NCI-H524 treated with DMSO at 0.1 percent for 48 hours (cell line): ENCODE results near the gene SRSF10.
A peak's percentile ranks its signal among the peaks of the same experiment; 100 is the strongest.
"Not testable (repeated sequence)": the region's sequence is repeated elsewhere in the genome, so short reads cannot be mapped to it uniquely, and the experiment has no call there.

Experiments used
- DNase-seq: peaks from one replicate; lab custom pipeline; 2025; lab: John Stamatoyannopoulos, UW

Gene SRSF10

DNA sequence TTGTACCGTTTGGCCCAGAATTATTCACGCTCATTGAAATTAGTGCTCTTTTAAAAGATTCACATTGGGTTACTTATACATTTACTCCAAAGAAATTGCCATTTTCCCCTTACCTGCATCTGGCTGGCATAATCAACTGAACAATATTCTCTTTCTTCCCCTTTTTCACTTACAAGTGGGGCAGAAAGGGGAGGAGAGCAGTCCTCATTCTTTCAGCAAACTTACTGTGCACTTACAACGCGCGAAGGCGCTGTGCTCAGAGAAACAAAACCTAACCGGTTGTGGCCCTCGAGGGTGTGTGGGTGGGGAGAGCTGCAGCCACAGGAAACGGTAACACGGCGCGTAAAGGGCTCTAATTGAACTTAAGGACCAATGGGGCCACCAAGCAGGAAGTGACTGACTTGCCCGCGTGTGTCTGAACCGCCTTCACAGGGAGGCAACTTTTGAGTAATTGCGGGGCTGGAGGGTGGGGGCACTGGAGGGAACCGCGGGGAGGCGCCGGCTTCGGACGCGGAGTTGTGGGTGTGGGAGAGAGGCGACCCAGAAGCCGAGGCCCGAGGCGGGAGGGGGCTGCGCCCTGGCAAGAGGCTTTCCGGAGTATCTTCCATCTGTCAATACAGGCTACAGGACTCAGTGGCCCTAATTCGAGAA is 21.2 kb downstream of the SRSF10 start:
- peak; percentile 63 for DNase-seq

GRCh38 chr1:23958040-23958809 is 21.9 kb downstream of the SRSF10 start:
- not testable (repeated sequence) for DNase-seq

GRCh38 chr1:23957096-23957495 is 23.0 kb downstream of the SRSF10 start:
- peak; percentile 94 for DNase-seq

DNA sequence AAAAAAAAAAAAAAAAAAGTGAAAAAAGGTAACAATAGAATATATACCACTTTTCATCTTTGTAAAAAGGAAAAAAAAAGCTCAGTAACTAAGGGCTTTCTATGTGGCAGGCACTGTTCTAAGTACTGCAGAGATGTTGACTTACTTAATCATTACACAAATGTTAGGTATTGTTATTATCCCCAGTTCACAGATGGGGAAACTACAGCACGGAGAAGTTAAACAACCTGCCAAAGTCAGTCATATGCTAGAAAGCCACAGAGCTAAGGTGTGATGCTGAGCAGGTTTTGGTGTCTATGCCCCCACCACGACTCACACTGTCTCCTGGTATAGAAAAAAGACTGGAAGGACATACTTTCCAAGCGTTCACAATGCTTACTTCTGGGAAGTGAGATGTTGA is 27.1 kb downstream of the SRSF10 start:
- DNase-seq, result no peak

- DNase-seq, result no peak
Measured at GRCh38 chr1:23947366-23947765, 32.8 kb downstream of the SRSF10 start.

DNA sequence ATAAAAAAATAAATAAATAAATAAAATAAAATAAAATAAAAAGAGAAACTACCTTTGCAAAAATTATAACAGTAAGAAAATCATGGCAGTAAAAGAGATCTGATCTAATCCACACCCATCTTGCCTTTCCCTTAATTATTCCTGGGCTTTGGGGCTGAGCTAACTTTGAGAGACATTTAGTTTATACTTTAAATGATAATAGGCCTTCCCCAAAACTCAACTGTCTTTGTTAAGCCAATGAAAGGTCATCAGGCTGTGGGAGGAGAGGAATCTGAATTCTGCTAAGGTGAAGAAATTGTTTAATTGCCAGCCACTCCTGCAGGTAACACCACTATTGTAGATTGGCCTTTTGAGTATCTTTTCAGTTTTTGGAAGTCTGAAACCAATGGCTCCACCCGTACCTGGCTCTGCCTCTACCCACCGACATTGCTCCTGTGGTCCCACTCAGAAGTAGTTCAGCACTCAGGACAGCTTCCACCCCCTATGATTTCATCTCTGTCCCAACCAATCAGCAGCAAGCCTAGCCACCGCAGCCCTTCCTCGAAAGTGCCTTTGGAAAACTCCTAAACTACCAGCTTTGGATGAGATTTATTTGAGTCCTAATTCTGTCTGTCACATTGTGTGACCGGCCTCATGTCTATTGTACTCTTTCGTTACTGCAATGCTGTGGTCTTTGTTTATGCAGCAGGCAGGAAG is 43.5 kb downstream of the SRSF10 start:
- DNase-seq, result no peak

DNA sequence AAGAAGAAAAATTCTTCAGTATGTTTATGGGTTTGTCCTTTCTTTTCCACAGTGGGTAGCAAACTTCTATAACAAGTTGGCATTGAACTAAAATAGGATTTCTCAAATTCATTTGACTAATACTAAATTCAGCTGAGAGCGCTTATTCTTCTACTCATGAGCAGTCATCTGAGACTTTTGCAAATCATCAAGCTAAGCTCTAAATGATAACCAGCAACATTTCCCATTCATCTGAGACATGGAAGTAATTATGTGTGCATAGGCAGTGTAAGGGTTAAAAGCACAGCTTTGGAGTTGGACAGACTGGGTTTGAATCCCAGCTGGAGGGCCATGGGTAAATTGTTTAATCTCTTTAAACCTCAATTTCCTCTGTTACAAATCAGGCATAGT is 48.6 kb downstream of the SRSF10 start:
- DNase-seq, result no peak

DNA sequence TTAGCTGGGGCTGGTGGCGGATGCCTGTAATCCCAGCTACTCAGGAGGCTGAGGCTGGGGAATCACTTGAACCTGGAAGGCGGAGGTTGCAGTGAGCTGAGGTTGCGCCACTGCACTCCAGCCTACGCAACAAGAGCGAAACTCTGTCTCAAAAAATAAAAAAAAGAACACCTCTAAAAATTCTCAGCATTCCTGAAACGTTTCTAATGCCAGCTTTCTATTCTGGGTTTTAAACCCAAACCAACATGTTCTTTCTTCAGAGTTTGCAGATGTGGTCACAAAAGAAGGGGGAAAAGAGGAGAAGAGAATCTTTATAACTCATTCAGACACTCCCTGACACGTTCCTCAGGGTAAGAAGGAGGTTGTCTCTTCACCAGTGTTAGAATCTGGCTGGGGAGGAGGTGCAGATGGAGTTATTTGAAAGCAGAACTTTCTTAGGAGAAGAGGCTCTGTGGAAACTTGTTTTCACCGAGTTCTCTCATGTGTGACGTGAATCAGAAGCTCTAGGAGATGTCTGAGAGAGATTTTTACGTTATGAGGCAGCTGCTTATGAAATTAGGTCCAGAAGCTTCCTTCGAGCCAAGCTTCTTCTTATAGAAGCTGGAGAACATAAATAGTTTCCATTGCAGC is 49.2 kb downstream of the SRSF10 start:
- DNase-seq, result no peak

GRCh38 chr1:23930270-23930669 is 49.9 kb downstream of the SRSF10 start:
- no peak for DNase-seq

- no peak for DNase-seq
Measured at GRCh38 chr1:23928789-23929188, 51.3 kb downstream of the SRSF10 start.

DNA sequence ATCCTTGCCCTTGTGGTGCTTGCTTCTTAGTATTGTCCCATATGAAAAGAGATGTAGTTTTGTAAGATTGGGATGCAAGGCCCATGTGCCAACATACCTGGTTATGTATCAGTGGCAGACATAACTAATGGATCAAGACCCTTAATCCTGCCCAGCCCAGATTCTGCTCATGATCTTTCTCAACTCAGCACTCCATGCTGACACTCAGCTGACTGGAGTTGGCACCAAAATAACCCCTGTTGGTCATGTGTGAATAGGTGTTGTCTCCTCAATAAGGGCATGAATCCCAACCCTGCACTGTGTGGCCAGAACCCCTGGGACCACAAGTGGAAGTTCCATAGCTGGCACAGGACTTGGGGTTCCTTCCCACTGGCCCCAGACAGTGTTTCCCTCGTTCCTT is 53.0 kb downstream of the SRSF10 start:
- DNase-seq, result no peak

GRCh38 chr1:23925279-23925678 is 54.8 kb downstream of the SRSF10 start:
- DNase-seq, result no peak

DNA sequence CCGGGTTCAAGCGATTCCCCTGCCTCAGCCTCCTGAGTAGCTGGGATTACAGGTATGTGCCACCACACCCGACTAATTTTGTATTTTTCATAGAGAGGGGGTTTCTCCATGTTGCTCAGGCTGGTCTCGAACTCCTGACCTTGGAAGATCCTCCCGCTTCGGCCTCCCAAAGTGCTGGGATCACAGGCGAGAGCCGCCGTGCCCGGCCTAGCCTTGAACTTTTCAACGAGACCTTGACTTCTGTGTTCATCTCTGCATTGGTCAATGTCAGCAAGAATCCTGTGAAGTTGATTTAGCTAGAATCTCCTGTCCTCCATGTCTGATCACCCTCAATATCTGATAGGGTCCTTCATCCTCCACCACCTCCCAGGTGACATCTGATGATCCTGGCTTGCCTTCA is 55.5 kb downstream of the SRSF10 start:
- no peak for DNase-seq

GRCh38 chr1:23923592-23924499 is 56.3 kb downstream of the SRSF10 start:
- DNase-seq, result no peak

DNA sequence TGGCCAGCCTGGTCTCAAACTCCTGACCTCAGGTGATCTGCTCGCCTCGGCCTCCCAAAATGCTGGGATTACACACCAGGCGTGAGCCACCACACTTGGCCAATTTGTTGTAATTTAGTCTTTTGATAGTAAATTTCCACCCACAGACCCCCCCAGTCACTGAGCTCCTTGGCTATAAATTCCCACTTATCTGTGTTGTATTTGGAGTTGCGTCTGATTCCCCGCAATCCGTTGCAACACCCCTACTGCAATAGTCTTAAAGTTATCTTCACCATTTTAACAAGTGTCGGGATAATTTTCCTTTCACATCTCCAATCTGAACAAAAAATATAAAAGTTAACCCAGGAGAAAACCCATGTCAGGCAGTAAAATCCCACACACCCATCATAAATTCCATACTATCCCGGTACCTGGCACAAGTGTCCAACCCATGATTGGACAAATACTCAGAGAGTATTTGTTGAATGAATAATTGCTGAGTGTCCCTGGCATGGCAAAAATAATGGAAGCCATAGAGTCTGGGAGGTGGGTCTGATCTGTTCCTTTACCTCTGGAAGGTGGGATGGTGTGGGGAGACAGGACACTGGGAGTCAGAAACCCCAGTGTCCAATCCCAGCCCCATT is 57.7 kb downstream of the SRSF10 start:
- no peak for DNase-seq

DNA sequence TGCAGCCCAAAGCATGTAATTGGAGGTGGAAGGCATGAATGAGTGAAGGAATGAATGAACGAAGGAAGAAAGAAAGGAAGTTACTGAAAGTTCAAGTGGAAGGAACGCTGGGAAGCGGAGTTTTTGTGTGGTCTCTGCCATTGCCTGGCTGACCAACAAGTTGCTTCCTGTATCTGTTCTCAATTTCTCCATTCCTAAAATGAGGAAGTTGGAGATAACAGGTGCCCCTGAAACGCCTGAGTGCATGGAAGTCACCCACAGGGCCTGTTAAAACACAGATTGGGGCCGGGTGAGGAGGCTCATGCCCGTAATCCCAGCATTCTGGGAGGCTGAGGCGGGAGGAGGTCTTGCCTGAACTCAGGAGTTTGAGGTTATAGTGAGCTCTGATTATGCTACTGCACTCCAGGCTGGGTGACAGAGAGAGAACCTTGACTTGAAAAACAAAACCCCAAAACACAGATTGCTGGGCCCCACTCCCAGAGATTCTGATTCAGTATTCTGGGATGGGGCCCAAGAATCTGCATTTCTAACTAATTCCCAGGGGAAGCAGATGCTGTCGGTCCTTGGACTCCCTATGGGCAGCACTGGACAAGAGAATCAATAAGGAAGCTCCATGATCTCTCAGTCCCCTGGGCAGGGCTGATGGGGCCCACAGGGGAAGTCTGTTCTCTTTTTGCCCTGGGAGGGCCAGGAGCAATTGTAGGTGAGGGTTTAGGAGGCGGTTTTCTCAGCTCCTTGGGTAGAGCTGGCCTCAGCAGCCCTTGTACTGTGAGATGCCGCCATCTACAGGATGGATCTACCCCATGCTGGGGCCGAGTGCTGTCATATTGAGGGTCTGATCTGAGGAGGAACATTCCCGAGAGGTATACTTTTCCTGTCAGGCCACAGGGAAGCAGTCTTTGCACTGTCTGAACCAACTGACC is 63.7 kb downstream of the SRSF10 start:
- DNase-seq, result peak; percentile 31

- DNase-seq, result no peak
Measured at GRCh38 chr1:23915466-23915865, 64.7 kb downstream of the SRSF10 start.

GRCh38 chr1:23914921-23915320 is 65.2 kb downstream of the SRSF10 start:
- DNase-seq, result no peak
